ENCODE data around the gene ALKBH6.

Gene ALKBH6

GRCh38 chr19:35993923-35994598 is 20.0 kb downstream of the ALKBH6 start:
- TF ChIP-seq, protein P1, sequence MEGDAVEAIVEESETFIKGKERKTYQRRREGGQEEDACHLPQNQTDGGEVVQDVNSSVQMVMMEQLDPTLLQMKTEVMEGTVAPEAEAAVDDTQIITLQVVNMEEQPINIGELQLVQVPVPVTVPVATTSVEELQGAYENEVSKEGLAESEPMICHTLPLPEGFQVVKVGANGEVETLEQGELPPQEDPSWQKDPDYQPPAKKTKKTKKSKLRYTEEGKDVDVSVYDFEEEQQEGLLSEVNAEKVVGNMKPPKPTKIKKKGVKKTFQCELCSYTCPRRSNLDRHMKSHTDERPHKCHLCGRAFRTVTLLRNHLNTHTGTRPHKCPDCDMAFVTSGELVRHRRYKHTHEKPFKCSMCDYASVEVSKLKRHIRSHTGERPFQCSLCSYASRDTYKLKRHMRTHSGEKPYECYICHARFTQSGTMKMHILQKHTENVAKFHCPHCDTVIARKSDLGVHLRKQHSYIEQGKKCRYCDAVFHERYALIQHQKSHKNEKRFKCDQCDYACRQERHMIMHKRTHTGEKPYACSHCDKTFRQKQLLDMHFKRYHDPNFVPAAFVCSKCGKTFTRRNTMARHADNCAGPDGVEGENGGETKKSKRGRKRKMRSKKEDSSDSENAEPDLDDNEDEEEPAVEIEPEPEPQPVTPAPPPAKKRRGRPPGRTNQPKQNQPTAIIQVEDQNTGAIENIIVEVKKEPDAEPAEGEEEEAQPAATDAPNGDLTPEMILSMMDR (IDR thresholded peaks at IDR 0.05): no peak

- TF ChIP-seq, protein P1 (IDR thresholded peaks at IDR 0.05): no peak
Measured at GRCh38 chr19:35992907-35993765, 20.9 kb downstream of the ALKBH6 start.

GRCh38 chr19:35991731-35992450 is 22.1 kb downstream of the ALKBH6 start:
- TF ChIP-seq, protein P1 (IDR thresholded peaks at IDR 0.05): no peak

- TF ChIP-seq, protein P1 (IDR thresholded peaks at IDR 0.05): no peak
Measured at GRCh38 chr19:35990771-35991730, 23.0 kb downstream of the ALKBH6 start.

- TF ChIP-seq, protein P1 (IDR thresholded peaks at IDR 0.05): no peak
Measured at GRCh38 chr19:35990156-35990555, 23.9 kb downstream of the ALKBH6 start.

- TF ChIP-seq, protein P1 (IDR thresholded peaks at IDR 0.05): no peak
Measured at GRCh38 chr19:35988824-35989223, 25.2 kb downstream of the ALKBH6 start.

DNA sequence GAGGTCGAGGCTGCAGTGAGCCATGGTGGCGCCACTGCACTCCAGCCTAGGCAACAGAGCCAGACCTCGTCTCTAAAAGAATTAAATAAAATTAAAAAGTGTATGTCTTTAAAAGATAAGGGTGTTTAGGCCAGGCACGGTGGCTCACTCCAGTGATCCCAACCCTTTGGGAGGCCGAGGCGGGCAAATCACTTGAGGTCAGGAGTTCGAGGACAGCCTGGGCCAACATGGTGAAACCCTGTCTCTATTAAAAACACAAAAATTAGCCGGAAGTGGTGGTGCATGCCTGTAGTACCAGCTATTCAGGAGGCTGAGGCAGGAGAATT is 26.5 kb downstream of the ALKBH6 start:
- TF ChIP-seq, protein P1 (IDR thresholded peaks at IDR 0.05): no peak

All from LNCAP (cell line).